22Rv1 (cell line): ENCODE data around the gene SUSD3.

ENCODE experiments used
- CTCF ChIP-seq: fragments of 450-650 bp; IDR thresholded peaks from 2 replicates; pipeline ENCODE4 v1.5.1; 2017; ENCODE audit warnings: mild to moderate bottlenecking
- ZFX ChIP-seq: fragments of 450-650 bp; IDR thresholded peaks from 2 replicates; pipeline ENCODE4 v1.6.1; 2017; ENCODE audit warnings: antibody characterized with exemption, borderline replicate concordance

DNA sequence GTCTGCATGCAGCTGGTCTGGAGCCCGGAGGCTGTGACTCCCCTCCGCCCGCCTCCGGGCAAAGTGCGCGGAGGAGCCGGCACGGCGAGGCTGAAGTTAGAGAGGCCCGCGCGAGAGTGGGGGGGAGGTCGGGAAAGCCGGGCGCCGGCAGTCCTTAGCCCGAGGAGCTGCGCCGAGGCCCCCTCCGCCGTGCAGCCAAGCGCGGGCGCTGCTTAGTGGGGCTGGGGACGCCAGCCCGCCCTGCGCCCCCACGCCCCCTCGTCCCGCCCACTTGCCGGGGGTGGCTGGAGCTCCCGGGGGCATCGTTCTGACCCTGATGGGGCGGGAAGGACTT lies 75.1 kb downstream of the SUSD3 start:
- no peak for TF ChIP-seq CTCF
- no peak for TF ChIP-seq ZFX
